Right lobe of liver (tissue), 6 donors: Measurements from ENCODE around the gene KLF4. TPM values are rescaled to one million over a fixed set of nuclear protein-coding genes. Genes with fewer than 3 reads are reported as not detected.
A peak's percentile ranks its signal among the peaks of the same experiment; 100 is the strongest.
"Not testable (repeated sequence)": the region's sequence is repeated elsewhere in the genome, so short reads cannot be mapped to it uniquely, and the experiment has no call there.

Experiments
- ATAC-seq, 4 donors: fragments of 200-7000 bp; cut with Tn5 transposase; one replicate each; pipeline ENCODE4 v1.9.1; 2020; ENCODE audit warnings: mild to moderate bottlenecking in 4 of 4, moderate library complexity in 4 of 4
- DNase-seq, 3 donors: peaks; one replicate each; pipeline ENCODE4 v3.0.0-alpha.2; 2020
- H3K27ac ChIP-seq, 3 donors: fragments of 200-600 bp; one replicate each; pipeline ENCODE4 v1.8.0; 2022
- H3K27me3 ChIP-seq, 2 donors: fragments of 200-600 bp; one replicate each; pipeline ENCODE4 v1.8.0; 2022
- H3K36me3 ChIP-seq, 4 donors: fragments of 200-600 bp; sonication (generic) in 1 of 4; one replicate each; pipeline versions ENCODE4 v1.5.1 to v1.8.0; 2017 to 2022; ENCODE audit warnings: control low read depth in 1 of 4
- H3K4me1 ChIP-seq, 4 donors: fragments of 200-600 bp; sonication (generic) in 1 of 4; one replicate each; pipeline versions ENCODE4 v1.5.1 to v1.8.0; 2017 to 2022; ENCODE audit warnings: control low read depth in 1 of 4
- H3K4me3 ChIP-seq, 3 donors: fragments of 200-600 bp; one replicate each; pipeline ENCODE4 v1.8.0; 2022
- H3K9me3 ChIP-seq, 4 donors: fragments of 200-600 bp; sonication (generic) in 1 of 4; one replicate each; pipeline versions ENCODE4 v1.5.1 to v1.8.0; 2017 to 2022; ENCODE audit warnings: control low read depth in 1 of 4
- CTCF ChIP-seq, 4 donors: fragments of 200-600 bp in 3 of 4; fragments of 450-650 bp in 1 of 4; IDR thresholded peaks; one replicate each; pipeline versions ENCODE4 v1.5.1 to v1.8.0; 2016 to 2022; ENCODE audit warnings: antibody characterized with exemption in 4 of 4, mild to moderate bottlenecking in 2 of 4
- POLR2A ChIP-seq: fragments of 450-650 bp; IDR thresholded peaks from one replicate; pipeline ENCODE4 v1.6.1; 2017; ENCODE audit warnings: antibody characterized with exemption, mild to moderate bottlenecking
- whole genome bisulfite sequencing: methylation state at CpG from one replicate; pipeline ENCODE4 v1.1.6; 2018; ENCODE audit warnings: low coverage, low lambda C conversion rate; ENCODE audit not compliant: insufficient coverage; ENCODE audit errors: missing lambda C conversion rate; 5-methylcytosine and 5-hydroxymethylcytosine counted together
- intact Hi-C, 2 donors: fragments of 100-400 bp; cut with DNase I; formaldehyde crosslinking; loops; one replicate each; pipeline versions ENCODE4 v1.11.2 to v1.14.1; 2022
- total RNA-seq, 6 experiments: library from RNA; depleted of rRNA in 2 of 6; stranded (reverse); fragments of >200 nt in 2 of 6; fragmentation: NEBNext Ultra II Directional in 3 of 6; extraction: Animal tissue kit (Norgen Biotek cat#: 25700) in 3 of 6; gene quantifications; one replicate each; pipeline versions ENCODE4 v1.1.0 to v1.2.4, GENCODE V29; 2016 to 2023
- donor health status: DM: no; HTN: yes; CAD: no.
- donor health status: DM: no; HTN: no; CAD: no.
- donor health status: DM: no; HTN: no; CAD: no.
- donor health status: DM: no; HTN: yes; CAD: no.
- donor health status: DM: no; HTN: yes; CAD: no.

The KLF4 gene
- total RNA-seq, 6 experiments from 2014 or later, result 1.5 to 12.4 (median 5.9) TPM

DNA sequence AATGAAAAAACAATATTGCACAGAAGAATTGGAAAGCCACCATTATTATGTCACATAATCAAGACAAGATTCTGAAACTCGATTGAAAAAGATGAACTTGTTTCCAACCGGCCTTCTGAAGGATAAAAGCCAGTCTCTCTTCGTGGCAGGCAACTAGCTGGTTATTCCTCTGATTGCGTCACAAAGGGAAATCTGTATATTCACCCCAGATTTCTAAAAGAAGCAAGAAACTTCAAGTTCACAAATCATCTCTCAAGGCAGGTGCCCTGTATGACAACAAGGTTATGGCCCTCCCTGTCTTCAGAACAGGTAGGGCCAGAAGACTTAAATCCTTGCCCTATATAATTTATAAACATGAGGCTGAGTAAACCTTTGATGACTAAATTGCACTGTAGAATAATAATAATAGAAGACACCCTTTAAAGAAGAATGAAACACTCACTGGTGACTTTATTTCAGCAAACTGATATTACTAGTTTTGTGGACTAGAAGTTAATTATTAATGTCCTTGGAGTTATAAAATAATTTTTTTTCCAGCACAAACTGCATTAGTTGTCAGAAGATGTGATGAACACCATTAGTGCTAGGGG, 2.9 kb upstream of the KLF4 start:
- Histone ChIP-seq H3K36me3 (no peaks in the 10 kb centered on the region), H3K4me1 (peaks cover 0 to 27% (median 3%) of the 10 kb centered on the region in 4 donors), H3K27me3 (peaks cover 0 to under 1% of the 10 kb centered on the region in 2 donors), H3K9me3 (no peaks in the 10 kb centered on the region), H3K4me3 (no peak overlapping the region), H3K27ac (no peak overlapping the region)
- ATAC-seq (no peak), DNase-seq (no peak)
- 59% methylated on average over 4 of the region's 4 CpGs for WGBS
- TF ChIP-seq POLR2A, result no peak
- TF ChIP-seq CTCF (IDR thresholded peaks at IDR 0.05), result no peak
- intact Hi-C loops, result no loop called here

- Histone ChIP-seq H3K9me3 (no peaks in the 10 kb centered on the region), H3K27me3 (peaks cover 0 to 4% of the 10 kb centered on the region in 2 donors), H3K36me3 (no peaks in the 10 kb centered on the region), H3K27ac (no peak overlapping the region), H3K4me3 (peak overlapping the region in 2 of 3 donors; percentile 12 to 55), H3K4me1 (peaks cover 0 to 27% (median 3%) of the 10 kb centered on the region in 4 donors)
- peak; percentile 42 to 55 (median 47) for DNase-seq
- intact Hi-C loops, result no loop called here
- ATAC-seq, result no peak
- WGBS, result 12% methylated on average over 37 of the region's 43 CpGs
- TF ChIP-seq CTCF (IDR thresholded peaks at IDR 0.05) (no peak), POLR2A (no peak)
Observed at GRCh38 chr9:107491081-107492053, 1.8 kb upstream of the KLF4 start.

GRCh38 chr9:107490606-107490970, 1.0 kb upstream of the KLF4 start:
- H3K4me1 ChIP-seq, result peaks cover 0 to 27% (median 3%) of the 10 kb centered on the region in 4 donors
- H3K27ac ChIP-seq, result peak overlapping the region in 2 of 3 donors; percentile 50 to 78
- H3K36me3 ChIP-seq, ATAC-seq, intact Hi-C loops, H3K9me3 ChIP-seq, H3K27me3 ChIP-seq: not testable (repeated sequence)
- DNase-seq, result peak in 1 of 3 donors; percentile 35
- H3K4me3 ChIP-seq, result peak overlapping the region in 2 of 3 donors; percentile 42 to 55
- WGBS, result 9% methylated on average over 23 of the region's 23 CpGs

DNA sequence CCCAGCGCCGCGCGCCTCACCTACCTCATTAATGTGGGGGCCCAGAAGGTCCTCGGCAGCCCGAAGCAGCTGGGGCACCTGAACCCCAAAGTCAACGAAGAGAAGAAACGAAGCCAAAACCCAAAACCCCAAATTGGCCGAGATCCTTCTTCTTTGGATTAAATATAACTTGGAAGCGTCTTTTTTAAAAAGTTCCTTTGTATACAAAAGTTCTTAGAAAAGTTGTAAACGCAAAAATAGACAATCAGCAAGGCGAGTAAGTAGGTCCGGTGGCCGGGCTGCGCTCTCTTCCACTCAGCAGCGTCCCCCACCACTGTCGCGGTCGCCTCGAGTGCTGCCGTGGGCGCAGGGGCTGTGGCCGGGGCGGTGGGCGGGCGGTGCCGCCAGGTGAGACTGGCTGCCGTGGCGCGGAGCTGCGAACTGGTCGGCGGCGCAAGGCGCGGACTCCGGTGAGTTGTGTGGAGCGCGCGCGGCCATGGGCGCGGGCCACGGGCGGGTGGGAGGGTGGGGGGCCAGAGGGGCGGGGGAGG, 360 bp downstream of the KLF4 start:
- peak overlapping the region; percentile 43 to 78 (median 66) for H3K27ac ChIP-seq
- TF ChIP-seq CTCF (IDR thresholded peaks at IDR 0.05), result no peak
- TF ChIP-seq POLR2A, result no peak
- peaks cover 0 to 27% (median 3%) of the 10 kb centered on the region in 4 donors for H3K4me1 ChIP-seq
- peak in 2 of 4 donors; percentile 0 to 20 for ATAC-seq
- H3K36me3 ChIP-seq, result no peaks in the 10 kb centered on the region
- no peaks in the 10 kb centered on the region for H3K9me3 ChIP-seq
- WGBS, result 3% methylated on average over 19 of the region's 46 CpGs
- DNase-seq, result no peak
- H3K4me3 ChIP-seq, result peak overlapping the region; percentile 53 to 58 (median 55)
- H3K27me3 ChIP-seq, result peaks cover 0 to 4% of the 10 kb centered on the region in 2 donors
- intact Hi-C loops, result loop anchor here (10.0 kb wide), 1 partner anchor 786 kb away; no protein-coding TSS in a partner anchor
